ENCODE results near the gene CHRM1. TPM values are rescaled to one million over a fixed set of nuclear protein-coding genes. Genes with fewer than 3 reads are reported as not detected.

CHRM1 gene
- total RNA-seq, 1 experiment from 2014 or later: not detected

- H2AK5ac ChIP-seq (ENCODE audit: insufficient read length, low read length): peak within 1 kb of the TSS; percentile 89
- Mint-ChIP-seq H3K36me3 (ENCODE audit: insufficient read depth in 1 of 3, low read depth in 3 of 3) (peaks cover 64 to 85% (median 79%) of the 10 kb centered on the region in 3 experiments), H3K4me3 (peak within 1 kb of the TSS; percentile 99 to 100), H3K27me3 (ENCODE audit: low read depth) (peaks cover 5% of the 10 kb centered on the region), H3K4me1 (peaks cover 43 to 57% of the 10 kb centered on the region in 2 experiments), H3K9me3 (peaks cover 2 to 3% of the 10 kb centered on the region in 2 experiments; a peak in 3 of 5 replicates), H3K27ac (peak within 1 kb of the TSS; percentile 100)
- H3T11ph ChIP-seq (ENCODE audit: low read length): peak within 1 kb of the TSS; percentile 94
- peak within 1 kb of the TSS; percentile 98 for H3K14ac ChIP-seq (ENCODE audit: insufficient read depth, low read length)
- peak within 1 kb of the TSS; percentile 70 for H3K27ac ChIP-seq (ENCODE audit: insufficient read length, low read depth, low read length)
- WGBS (ENCODE audit: extremely low coverage, insufficient read length, low lambda C conversion rate): no CpG with 5 or more reads among the region's 69 CpGs
- H4K20me1 ChIP-seq (ENCODE audit: control insufficient read depth, insufficient read depth, insufficient read length): no peaks in the 10 kb centered on the region
- H2BK120ac ChIP-seq (ENCODE audit: low read depth, low read length, poor library complexity, severe bottlenecking): peak within 1 kb of the TSS; percentile 79
- TF ChIP-seq, protein P1, sequence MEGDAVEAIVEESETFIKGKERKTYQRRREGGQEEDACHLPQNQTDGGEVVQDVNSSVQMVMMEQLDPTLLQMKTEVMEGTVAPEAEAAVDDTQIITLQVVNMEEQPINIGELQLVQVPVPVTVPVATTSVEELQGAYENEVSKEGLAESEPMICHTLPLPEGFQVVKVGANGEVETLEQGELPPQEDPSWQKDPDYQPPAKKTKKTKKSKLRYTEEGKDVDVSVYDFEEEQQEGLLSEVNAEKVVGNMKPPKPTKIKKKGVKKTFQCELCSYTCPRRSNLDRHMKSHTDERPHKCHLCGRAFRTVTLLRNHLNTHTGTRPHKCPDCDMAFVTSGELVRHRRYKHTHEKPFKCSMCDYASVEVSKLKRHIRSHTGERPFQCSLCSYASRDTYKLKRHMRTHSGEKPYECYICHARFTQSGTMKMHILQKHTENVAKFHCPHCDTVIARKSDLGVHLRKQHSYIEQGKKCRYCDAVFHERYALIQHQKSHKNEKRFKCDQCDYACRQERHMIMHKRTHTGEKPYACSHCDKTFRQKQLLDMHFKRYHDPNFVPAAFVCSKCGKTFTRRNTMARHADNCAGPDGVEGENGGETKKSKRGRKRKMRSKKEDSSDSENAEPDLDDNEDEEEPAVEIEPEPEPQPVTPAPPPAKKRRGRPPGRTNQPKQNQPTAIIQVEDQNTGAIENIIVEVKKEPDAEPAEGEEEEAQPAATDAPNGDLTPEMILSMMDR (conservative IDR thresholded peaks at IDR 0.05): peak; percentile 77
- H3K4me1 ChIP-seq (ENCODE audit: insufficient read depth, low read length): no peaks in the 10 kb centered on the region; the same call in 1 of the 2 replicates
- H3K23me2 ChIP-seq (ENCODE audit: insufficient read length, low read depth, low read length, poor library complexity, severe bottlenecking): peaks cover 15% of the 10 kb centered on the region
- peak within 1 kb of the TSS; percentile 83 for H3K56ac ChIP-seq (ENCODE audit: insufficient read length, low read depth, low read length)
- peak within 1 kb of the TSS; percentile 80 for H2BK5ac ChIP-seq (ENCODE audit: insufficient read length, low read length)
- peak; percentile 92 for DNase-seq
- H3K9ac ChIP-seq (ENCODE audit: extremely low read depth, insufficient read length, low read length): peak within 1 kb of the TSS; percentile 99
- peaks cover 7% of the 10 kb centered on the region; the same call in 1 of the 2 replicates for H3K79me2 ChIP-seq (ENCODE audit: insufficient read depth, low read length)
- peak within 1 kb of the TSS; percentile 97 for H4K5ac ChIP-seq (ENCODE audit: insufficient read length, low read depth, low read length)
- peak within 1 kb of the TSS; percentile 88 for H4K91ac ChIP-seq (ENCODE audit: insufficient read length, low read depth, low read length)
- no peaks in the 10 kb centered on the region for H3K9me3 ChIP-seq (ENCODE audit: control insufficient read depth, low read depth, low read length)
- 0 out of 2 replicates have a peak within 1 kb of the TSS, but pooled peaks have one; percentile 9 for H2BK15ac ChIP-seq (ENCODE audit: low read depth, low read length)
- H2BK20ac ChIP-seq (ENCODE audit: low read depth, low read length, poor library complexity, severe bottlenecking): peak within 1 kb of the TSS; percentile 76
- H3K18ac ChIP-seq (ENCODE audit: insufficient read length, low read depth, low read length): peak within 1 kb of the TSS; percentile 96
- peak within 1 kb of the TSS; percentile 26 for H2BK12ac ChIP-seq (ENCODE audit: insufficient read length, low read depth, low read length)
- H2AFZ ChIP-seq (ENCODE audit: low read length): no peak within 1 kb of the TSS
- peak within 1 kb of the TSS; percentile 91 for H4K8ac ChIP-seq (replicated peaks; ENCODE audit: insufficient read length, low read depth, low read length)
- H3K4ac ChIP-seq (ENCODE audit: low read depth, low read length): peak within 1 kb of the TSS; percentile 92; the same call in 1 of the 2 replicates
- H3K79me1 ChIP-seq (ENCODE audit: insufficient read depth, low read depth, low read length, poor library complexity, severe bottlenecking): no peaks in the 10 kb centered on the region
- H3K23ac ChIP-seq (ENCODE audit: insufficient read length, low read depth, low read length): peak within 1 kb of the TSS; percentile 5
- H3K27me3 ChIP-seq (ENCODE audit: insufficient read depth, low read length): no peaks in the 10 kb centered on the region
- H3K4me2 ChIP-seq (ENCODE audit: insufficient read depth, insufficient read length, low read length): peak within 1 kb of the TSS; percentile 41
Observed at GRCh38 chr11:62880803-62881578, 40.2 kb downstream of the CHRM1 start, which contains the start of gene SLC3A2. SLC3A2 (plus strand) TSS chr11:62880896; CDS start chr11:62881024, 128 bp downstream.
